ENCODE data around the gene PIAS1.

PIAS1 gene

GRCh38 chr15:68204776-68205557, 150.9 kb downstream of the PIAS1 start, which contains the start of gene CALML4:
Gene CALML4, minus strand, starts transcription at chr15:68205332. Its CDS starts 85 bp downstream, at chr15:68205247.
- Histone ChIP-seq H3K36me3 (ENCODE audit: control insufficient read depth in 1 of 2, insufficient read depth in 2 of 2, low read length in 2 of 2) (no peaks in the 10 kb centered on the region), H3K9ac (ENCODE audit: low read depth in 1 of 2, low read length in 2 of 2) (peak within 1 kb of the TSS; percentile 73 to 83), H3K4me1 (ENCODE audit: control insufficient read depth in 1 of 2, insufficient read depth in 2 of 2, low read length in 2 of 2) (peaks cover 45 to 61% of the 10 kb centered on the region in 2 donors), H3K4me3 (ENCODE audit: low read depth in 1 of 2, low read length in 2 of 2) (peak within 1 kb of the TSS; percentile 82 to 94), H3K27ac (ENCODE audit: low read depth, low read length) (peak within 1 kb of the TSS; percentile 86), H3K27me3 (ENCODE audit: control insufficient read depth in 1 of 2, insufficient read depth in 2 of 2, low read length in 2 of 2) (no peaks in the 10 kb centered on the region), H3K9me3 (ENCODE audit: control insufficient read depth in 1 of 2, low read length in 2 of 2) (no peaks in the 10 kb centered on the region)

GRCh38 chr15:68205558-68205944, 151.4 kb downstream of the PIAS1 start:
- Histone ChIP-seq H3K27ac (ENCODE audit: low read depth, low read length) (peak overlapping the region; percentile 86), H3K9me3 (ENCODE audit: control insufficient read depth in 1 of 2, low read length in 2 of 2) (no peaks in the 10 kb centered on the region), H3K27me3 (ENCODE audit: control insufficient read depth in 1 of 2, insufficient read depth in 2 of 2, low read length in 2 of 2) (no peaks in the 10 kb centered on the region), H3K4me1 (ENCODE audit: control insufficient read depth in 1 of 2, insufficient read depth in 2 of 2, low read length in 2 of 2) (peaks cover 45 to 56% of the 10 kb centered on the region in 2 donors), H3K4me3 (ENCODE audit: low read depth in 1 of 2, low read length in 2 of 2) (peak overlapping the region; percentile 82 to 94), H3K9ac (ENCODE audit: low read depth in 1 of 2, low read length in 2 of 2) (peak overlapping the region; percentile 68 to 73), H3K36me3 (ENCODE audit: control insufficient read depth in 1 of 2, insufficient read depth in 2 of 2, low read length in 2 of 2) (no peaks in the 10 kb centered on the region)

GRCh38 chr15:68205954-68206539, 151.9 kb downstream of the PIAS1 start:
- Histone ChIP-seq H3K4me1 (ENCODE audit: control insufficient read depth in 1 of 2, insufficient read depth in 2 of 2, low read length in 2 of 2) (peaks cover 43 to 56% of the 10 kb centered on the region in 2 donors), H3K36me3 (ENCODE audit: control insufficient read depth in 1 of 2, insufficient read depth in 2 of 2, low read length in 2 of 2) (no peaks in the 10 kb centered on the region), H3K27me3 (ENCODE audit: control insufficient read depth in 1 of 2, insufficient read depth in 2 of 2, low read length in 2 of 2) (no peaks in the 10 kb centered on the region), H3K9ac (ENCODE audit: low read depth in 1 of 2, low read length in 2 of 2) (peak overlapping the region; percentile 68 to 73), H3K9me3 (ENCODE audit: control insufficient read depth in 1 of 2, low read length in 2 of 2) (no peaks in the 10 kb centered on the region), H3K27ac (ENCODE audit: low read depth, low read length) (peak overlapping the region; percentile 86), H3K4me3 (ENCODE audit: low read depth in 1 of 2, low read length in 2 of 2) (peak overlapping the region; percentile 82 to 94)

GRCh38 chr15:68206711-68207151, 152.6 kb downstream of the PIAS1 start:
- Histone ChIP-seq H3K4me3 (ENCODE audit: low read depth in 1 of 2, low read length in 2 of 2) (no peak overlapping the region), H3K27ac (ENCODE audit: low read depth, low read length) (no peak overlapping the region), H3K9ac (ENCODE audit: low read depth in 1 of 2, low read length in 2 of 2) (peak overlapping the region in 1 of 2 donors; percentile 33), H3K36me3 (ENCODE audit: control insufficient read depth in 1 of 2, insufficient read depth in 2 of 2, low read length in 2 of 2) (no peaks in the 10 kb centered on the region), H3K4me1 (ENCODE audit: control insufficient read depth in 1 of 2, insufficient read depth in 2 of 2, low read length in 2 of 2) (peaks cover 37 to 51% of the 10 kb centered on the region in 2 donors), H3K9me3 (ENCODE audit: control insufficient read depth in 1 of 2, low read length in 2 of 2) (no peaks in the 10 kb centered on the region), H3K27me3 (ENCODE audit: control insufficient read depth in 1 of 2, insufficient read depth in 2 of 2, low read length in 2 of 2) (no peaks in the 10 kb centered on the region)

GRCh38 chr15:68207176-68207935, 153.2 kb downstream of the PIAS1 start:
- Histone ChIP-seq H3K27ac (ENCODE audit: low read depth, low read length) (no peak overlapping the region), H3K27me3 (ENCODE audit: control insufficient read depth in 1 of 2, insufficient read depth in 2 of 2, low read length in 2 of 2) (no peaks in the 10 kb centered on the region), H3K9ac (ENCODE audit: low read depth in 1 of 2, low read length in 2 of 2) (no peak overlapping the region), H3K36me3 (ENCODE audit: control insufficient read depth in 1 of 2, insufficient read depth in 2 of 2, low read length in 2 of 2) (no peaks in the 10 kb centered on the region), H3K4me3 (ENCODE audit: low read depth in 1 of 2, low read length in 2 of 2) (no peak overlapping the region), H3K4me1 (ENCODE audit: control insufficient read depth in 1 of 2, insufficient read depth in 2 of 2, low read length in 2 of 2) (peaks cover 31 to 45% of the 10 kb centered on the region in 2 donors), H3K9me3 (ENCODE audit: control insufficient read depth in 1 of 2, low read length in 2 of 2) (no peaks in the 10 kb centered on the region)

- Histone ChIP-seq H3K9me3 (ENCODE audit: control insufficient read depth in 1 of 2, low read length in 2 of 2) (no peaks in the 10 kb centered on the region), H3K4me1 (ENCODE audit: control insufficient read depth in 1 of 2, insufficient read depth in 2 of 2, low read length in 2 of 2) (peaks cover 30 to 41% of the 10 kb centered on the region in 2 donors), H3K4me3 (ENCODE audit: low read depth in 1 of 2, low read length in 2 of 2) (no peak overlapping the region), H3K36me3 (ENCODE audit: control insufficient read depth in 1 of 2, insufficient read depth in 2 of 2, low read length in 2 of 2) (no peaks in the 10 kb centered on the region), H3K27me3 (ENCODE audit: control insufficient read depth in 1 of 2, insufficient read depth in 2 of 2, low read length in 2 of 2) (no peaks in the 10 kb centered on the region), H3K9ac (ENCODE audit: low read depth in 1 of 2, low read length in 2 of 2) (no peak overlapping the region), H3K27ac (ENCODE audit: low read depth, low read length) (no peak overlapping the region)
Observed at GRCh38 chr15:68208136-68208535, 154.0 kb downstream of the PIAS1 start.

GRCh38 chr15:68208636-68209240, 154.6 kb downstream of the PIAS1 start:
- peaks cover 30 to 36% of the 10 kb centered on the region in 2 donors for H3K4me1 ChIP-seq (ENCODE audit: control insufficient read depth in 1 of 2, insufficient read depth in 2 of 2, low read length in 2 of 2)
- H3K36me3 ChIP-seq (ENCODE audit: control insufficient read depth in 1 of 2, insufficient read depth in 2 of 2, low read length in 2 of 2), result no peaks in the 10 kb centered on the region
- no peaks in the 10 kb centered on the region for H3K27me3 ChIP-seq (ENCODE audit: control insufficient read depth in 1 of 2, insufficient read depth in 2 of 2, low read length in 2 of 2)
- no peak overlapping the region for H3K9ac ChIP-seq (ENCODE audit: low read depth in 1 of 2, low read length in 2 of 2)
- H3K4me3 ChIP-seq (ENCODE audit: low read depth in 1 of 2, low read length in 2 of 2), result no peak overlapping the region
- H3K27ac ChIP-seq (ENCODE audit: low read depth, low read length), result no peak overlapping the region
- H3K9me3 ChIP-seq (ENCODE audit: control insufficient read depth in 1 of 2, low read length in 2 of 2), result no peaks in the 10 kb centered on the region

GRCh38 chr15:68209272-68209671, 155.2 kb downstream of the PIAS1 start:
- H3K27ac ChIP-seq (ENCODE audit: low read depth, low read length), result no peak overlapping the region
- no peaks in the 10 kb centered on the region for H3K36me3 ChIP-seq (ENCODE audit: control insufficient read depth in 1 of 2, insufficient read depth in 2 of 2, low read length in 2 of 2)
- no peak overlapping the region for H3K9ac ChIP-seq (ENCODE audit: low read depth in 1 of 2, low read length in 2 of 2)
- no peak overlapping the region for H3K4me3 ChIP-seq (ENCODE audit: low read depth in 1 of 2, low read length in 2 of 2)
- H3K9me3 ChIP-seq (ENCODE audit: control insufficient read depth in 1 of 2, low read length in 2 of 2), result no peaks in the 10 kb centered on the region
- peaks cover 30 to 31% of the 10 kb centered on the region in 2 donors for H3K4me1 ChIP-seq (ENCODE audit: control insufficient read depth in 1 of 2, insufficient read depth in 2 of 2, low read length in 2 of 2)
- H3K27me3 ChIP-seq (ENCODE audit: control insufficient read depth in 1 of 2, insufficient read depth in 2 of 2, low read length in 2 of 2), result no peaks in the 10 kb centered on the region

GRCh38 chr15:68209735-68210408, 155.8 kb downstream of the PIAS1 start:
- no peak overlapping the region for H3K4me3 ChIP-seq (ENCODE audit: low read depth in 1 of 2, low read length in 2 of 2)
- no peaks in the 10 kb centered on the region for H3K27me3 ChIP-seq (ENCODE audit: control insufficient read depth in 1 of 2, insufficient read depth in 2 of 2, low read length in 2 of 2)
- H3K9ac ChIP-seq (ENCODE audit: low read depth in 1 of 2, low read length in 2 of 2), result no peak overlapping the region
- no peaks in the 10 kb centered on the region for H3K9me3 ChIP-seq (ENCODE audit: control insufficient read depth in 1 of 2, low read length in 2 of 2)
- no peak overlapping the region for H3K27ac ChIP-seq (ENCODE audit: low read depth, low read length)
- no peaks in the 10 kb centered on the region for H3K36me3 ChIP-seq (ENCODE audit: control insufficient read depth in 1 of 2, insufficient read depth in 2 of 2, low read length in 2 of 2)
- peaks cover 27 to 30% of the 10 kb centered on the region in 2 donors for H3K4me1 ChIP-seq (ENCODE audit: control insufficient read depth in 1 of 2, insufficient read depth in 2 of 2, low read length in 2 of 2)

Measured in duodenal mucosa (tissue), 2 donors.